Stimulated activated CD4-positive, alpha-beta T cell treated with anti-CD3 and anti-CD28 coated beads, Interleukin-12 subunit alpha, Interleukin-12 subunit beta, amount 100 ng/mL, for 48 hours (primary cell): Measurements from ENCODE around the gene ANK2.

ENCODE experiments used
- DNase-seq, 3 donors: peaks; one replicate each; pipeline ENCODE4 v3.0.0-alpha.2; 2020; ENCODE audit warnings: low read depth in 2 of 3, low spot score in 1 of 3

ANK2 gene

DNA sequence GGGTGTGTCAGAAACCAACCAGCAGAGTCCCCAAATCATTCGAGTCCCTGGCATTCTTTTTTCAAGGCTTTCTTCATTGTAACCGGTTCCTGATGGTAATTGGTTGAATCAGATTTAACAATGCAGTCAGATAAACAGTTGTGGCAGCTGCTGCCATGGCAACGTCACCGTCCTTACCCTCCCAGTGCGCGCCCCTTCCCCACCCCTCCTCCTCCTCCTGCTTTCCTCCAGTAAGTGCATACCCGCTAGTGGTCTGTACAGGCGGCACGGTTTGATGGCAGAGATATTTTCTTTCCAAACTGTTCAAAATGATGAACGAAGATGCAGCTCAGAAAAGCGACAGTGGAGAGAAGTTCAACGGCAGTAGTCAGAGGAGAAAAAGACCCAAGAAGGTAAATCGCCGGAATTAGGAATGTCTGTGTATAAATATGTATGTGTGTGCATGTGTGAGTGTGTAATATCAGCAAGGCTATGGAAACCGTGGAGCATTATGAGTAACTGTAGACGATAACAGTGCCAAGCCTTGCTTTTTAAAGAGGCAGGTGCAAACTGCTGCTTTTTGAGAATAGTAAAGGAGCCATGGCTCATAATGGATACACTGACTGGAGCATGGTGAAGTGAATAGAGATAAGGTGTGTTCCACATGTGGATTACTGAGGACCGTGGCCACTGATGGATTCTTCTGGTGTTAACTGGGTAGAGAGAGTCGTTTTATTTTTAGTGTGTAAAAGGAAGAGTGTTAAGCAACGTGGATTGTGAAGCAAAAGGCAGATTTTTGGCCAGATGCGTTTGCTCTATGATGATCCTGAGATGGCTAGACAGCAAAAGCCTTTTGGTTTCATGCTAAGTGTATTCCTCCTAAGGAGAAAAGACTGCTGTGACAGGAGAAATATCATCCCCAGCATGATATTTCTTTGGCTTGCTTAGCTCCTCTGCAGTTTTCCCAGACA lies at the start of gene ANK2:
Gene ANK2 (plus strand): TSS at position 233 of the 950 bp plus-strand sequence. CDS start 76 bp downstream, at position 309.
- no peak for DNase-seq

DNA sequence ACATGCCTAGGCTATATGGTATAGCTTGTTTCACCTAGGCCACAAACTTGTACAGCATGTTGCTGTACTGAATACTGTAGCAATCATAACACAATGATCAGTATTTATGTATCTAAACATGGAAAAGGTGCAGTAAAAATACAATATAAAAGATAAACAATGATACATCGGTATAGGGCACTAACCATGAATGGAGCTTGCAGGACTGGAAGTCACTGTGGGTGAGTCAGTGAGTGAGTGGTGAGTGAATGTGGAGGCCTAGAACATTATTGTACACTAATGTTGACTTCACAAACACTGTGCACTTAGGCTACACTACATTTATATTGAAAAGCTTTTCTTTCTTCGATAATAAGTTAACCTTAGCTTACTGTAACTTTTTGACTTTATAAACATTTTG lies 45.6 kb upstream of the ANK2 start:
- no peak for DNase-seq

DNA sequence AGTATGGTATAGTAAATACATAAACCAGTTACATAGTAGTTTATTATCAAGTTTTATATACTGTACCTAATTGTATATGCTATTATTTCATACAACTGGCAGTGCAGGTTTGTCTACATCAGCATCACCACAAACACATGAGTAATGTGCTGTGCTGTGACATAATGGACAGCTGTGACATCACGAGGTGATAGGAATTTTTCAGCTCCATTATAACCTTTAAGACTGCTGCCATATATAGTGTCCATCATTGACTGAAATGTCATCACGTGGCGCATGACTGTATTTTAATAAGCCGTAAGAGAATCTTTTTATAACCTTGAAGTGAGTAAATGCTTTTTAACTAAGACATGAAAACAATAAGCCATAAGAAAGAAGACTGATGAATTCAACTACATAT lies 44.8 kb upstream of the ANK2 start:
- DNase-seq: no peak

DNA sequence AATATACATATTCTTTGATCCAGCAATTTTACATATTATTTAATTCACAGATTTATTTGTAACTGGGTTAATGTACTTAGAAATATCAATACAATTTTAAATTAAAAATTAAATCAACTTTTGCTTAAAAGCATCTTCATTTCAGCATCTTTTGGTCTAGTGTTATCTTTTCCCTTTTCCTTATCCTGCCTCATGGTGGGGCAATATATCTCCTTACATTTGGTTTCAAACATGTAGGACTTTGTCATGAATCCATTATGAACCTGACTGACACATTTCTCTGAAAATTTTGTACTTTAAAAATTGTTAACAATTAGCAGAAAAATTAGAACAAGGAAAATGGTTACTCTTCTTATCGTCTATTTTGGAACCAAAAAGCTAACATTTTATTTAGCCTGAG lies 42.8 kb upstream of the ANK2 start:
- DNase-seq: no peak

DNA sequence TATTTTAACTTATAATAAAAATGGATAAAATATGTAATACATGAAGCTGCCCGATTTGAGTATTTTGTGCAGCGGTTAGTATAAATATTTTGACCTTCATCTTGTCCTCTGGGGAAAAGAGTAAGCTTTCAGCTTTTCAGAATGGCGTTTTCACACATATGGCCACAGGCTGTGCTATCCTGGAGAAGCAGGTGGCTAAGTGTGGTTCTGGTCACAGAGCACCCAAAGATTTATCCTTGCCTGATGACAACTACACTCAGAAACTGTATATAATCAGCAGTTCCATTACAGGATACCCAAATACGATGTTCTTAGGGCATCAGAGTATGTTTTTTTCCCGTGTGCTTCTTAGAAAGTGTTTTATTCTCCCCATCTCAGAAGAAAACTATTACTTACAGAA lies 42.3 kb upstream of the ANK2 start:
- no peak for DNase-seq

DNA sequence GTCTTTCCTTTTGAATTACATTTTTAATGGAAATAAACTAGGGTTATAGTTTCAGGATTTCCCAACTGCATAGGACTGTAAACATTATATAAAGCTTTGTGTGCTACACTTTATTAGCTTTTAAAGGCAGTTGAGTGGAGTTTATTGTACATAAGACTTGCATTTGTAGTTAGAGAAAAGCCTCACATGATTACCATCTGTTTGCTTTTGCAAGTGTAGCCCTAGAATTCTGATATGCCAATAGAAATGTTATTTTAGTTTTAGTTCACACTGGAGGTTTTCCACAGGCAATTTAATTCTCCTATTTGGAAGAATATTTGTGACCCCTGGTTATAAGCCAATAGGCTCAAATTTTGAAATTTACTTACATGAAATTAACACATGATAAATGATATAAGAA lies 41.3 kb upstream of the ANK2 start:
- no peak for DNase-seq

DNA sequence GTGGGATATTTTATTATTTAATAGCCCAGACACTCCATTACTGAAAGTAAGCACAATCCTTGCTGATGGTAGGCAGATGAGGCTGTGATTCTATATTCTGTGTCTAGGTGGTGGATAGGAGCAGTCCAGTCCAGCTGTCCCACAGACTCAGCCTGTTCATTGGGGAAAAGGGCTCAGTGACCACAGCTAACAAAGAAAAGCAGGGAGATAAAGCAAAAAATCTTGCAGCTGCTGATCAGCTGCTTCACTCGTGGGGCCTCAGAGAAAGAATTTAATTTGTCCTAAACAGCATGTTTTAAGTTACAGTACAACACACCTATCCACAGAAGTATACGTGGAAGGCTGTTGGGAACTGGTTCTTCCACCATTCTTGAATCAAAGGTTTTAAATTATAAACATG lies 40.7 kb upstream of the ANK2 start:
- DNase-seq: no peak

DNA sequence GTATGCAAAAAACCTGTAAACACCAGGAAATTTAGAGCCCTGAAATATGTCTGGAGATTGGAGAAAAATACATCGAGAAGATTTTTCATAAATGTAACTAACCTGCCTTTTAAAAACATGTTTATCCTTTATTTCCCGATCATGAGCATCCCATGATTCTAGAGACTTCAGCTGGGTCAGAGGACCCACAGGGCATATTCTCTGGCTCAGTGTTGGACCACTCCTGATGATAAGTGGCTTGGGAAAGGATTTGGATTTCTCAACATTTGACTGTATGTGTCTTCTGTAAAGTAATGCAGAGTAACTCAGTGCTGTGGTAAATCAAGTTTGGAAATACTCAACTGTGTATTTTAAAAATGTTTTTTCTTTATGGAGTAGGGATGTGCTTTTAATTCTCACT lies 40.0 kb upstream of the ANK2 start:
- DNase-seq: no peak

DNA sequence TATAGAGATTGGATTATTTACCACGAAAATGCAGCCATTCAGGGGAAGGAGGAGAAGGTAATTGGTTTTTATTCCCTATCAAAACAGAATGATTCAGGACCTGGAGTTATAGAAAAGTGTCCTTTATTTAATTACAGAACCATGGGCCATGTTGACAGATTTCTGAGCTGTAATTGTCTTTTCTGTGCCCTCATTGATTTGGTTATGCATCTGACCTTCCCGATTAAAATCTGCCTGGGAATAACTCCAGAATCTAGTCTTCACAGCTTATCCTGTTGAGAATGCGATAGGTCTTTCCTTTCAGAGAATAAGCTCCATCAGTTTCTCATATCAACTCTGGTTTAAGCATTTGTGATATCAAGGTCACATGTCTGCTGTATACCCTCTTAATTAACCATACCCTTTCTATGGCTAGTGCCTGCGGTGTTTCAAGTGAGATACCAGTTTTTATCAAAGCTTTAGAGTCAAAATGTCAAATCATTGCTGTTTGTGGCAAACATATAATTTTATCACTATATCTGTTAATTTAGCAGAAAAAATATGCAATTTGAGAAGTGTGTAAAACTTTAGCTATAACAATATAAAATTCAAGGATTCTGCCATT lies 37.2 kb upstream of the ANK2 start:
- DNase-seq: no peak

DNA sequence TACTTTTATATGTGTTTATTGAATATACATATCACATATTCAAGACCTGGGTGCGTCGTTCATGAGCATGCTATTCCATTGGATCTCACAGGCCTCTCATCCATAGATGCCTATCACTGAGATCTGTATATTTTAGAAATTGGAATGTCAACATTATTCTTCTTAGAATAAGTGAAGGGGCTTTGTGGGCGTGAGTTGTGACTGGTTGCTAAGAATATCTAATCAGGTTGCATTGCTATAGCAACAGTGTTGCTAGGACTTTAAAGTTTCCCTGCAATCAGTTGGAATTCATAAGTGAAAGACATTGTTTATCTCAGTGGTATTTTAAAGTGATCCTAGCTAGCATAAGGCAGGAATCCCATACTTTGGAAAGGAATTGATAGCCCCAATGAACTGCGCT lies 36.7 kb upstream of the ANK2 start:
- DNase-seq: no peak

DNA sequence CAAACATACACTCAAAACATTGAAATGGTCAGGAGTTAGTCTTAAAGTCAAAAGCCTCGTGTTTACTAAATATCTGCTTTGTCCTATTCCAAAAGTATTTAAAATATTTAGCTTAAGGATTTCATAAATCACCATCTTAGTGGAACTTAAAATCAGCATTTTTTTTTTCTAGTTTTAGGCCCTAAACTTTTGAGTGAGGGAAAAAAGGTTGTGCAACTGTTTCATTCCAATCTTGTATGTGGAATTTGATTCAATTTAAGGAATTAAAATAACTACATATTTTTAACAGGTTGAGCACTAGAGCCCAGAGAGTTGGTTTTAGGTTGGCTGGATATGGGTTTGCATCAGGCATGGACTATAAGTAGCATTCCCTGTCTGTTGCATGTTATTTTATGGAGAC lies 35.7 kb upstream of the ANK2 start:
- no peak for DNase-seq

DNA sequence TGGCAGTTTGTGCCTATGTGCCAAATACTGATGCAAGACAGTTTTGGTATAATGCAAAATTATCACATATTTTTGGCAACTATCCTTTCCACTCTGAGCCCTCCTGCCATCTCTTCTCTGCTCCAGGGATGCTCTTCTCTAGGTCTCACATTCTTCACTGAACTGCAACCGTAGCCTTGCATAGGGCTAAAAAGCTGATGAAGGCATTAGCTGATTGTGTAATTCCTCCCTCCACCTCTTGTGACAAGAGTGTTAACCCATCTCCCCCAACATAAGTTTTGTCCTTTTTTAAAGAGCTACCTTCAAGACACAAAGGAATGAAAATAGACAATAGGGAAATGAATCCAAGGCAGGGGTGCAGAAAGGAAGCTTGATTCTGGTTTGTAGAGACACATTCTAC lies 33.1 kb upstream of the ANK2 start:
- no peak for DNase-seq

DNA sequence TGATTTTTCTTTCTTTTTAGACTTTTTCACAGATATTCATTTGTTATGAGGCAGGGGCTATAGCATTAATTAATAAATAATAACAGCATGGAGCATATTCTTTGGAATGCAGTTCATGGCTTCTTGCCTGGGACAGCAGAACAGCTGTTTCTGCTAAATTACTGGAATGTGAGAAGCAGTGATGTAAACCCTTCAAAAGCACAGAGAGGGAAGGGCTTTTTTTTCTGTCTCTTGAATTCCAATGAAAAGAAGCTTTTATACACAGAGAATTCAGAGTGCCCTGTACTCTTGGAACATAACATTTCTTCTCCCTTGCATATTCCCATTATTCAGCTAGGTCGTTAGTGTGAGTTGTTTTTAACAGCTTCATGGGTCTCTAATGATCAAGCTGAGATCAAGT lies 28.5 kb upstream of the ANK2 start:
- no peak for DNase-seq

DNA sequence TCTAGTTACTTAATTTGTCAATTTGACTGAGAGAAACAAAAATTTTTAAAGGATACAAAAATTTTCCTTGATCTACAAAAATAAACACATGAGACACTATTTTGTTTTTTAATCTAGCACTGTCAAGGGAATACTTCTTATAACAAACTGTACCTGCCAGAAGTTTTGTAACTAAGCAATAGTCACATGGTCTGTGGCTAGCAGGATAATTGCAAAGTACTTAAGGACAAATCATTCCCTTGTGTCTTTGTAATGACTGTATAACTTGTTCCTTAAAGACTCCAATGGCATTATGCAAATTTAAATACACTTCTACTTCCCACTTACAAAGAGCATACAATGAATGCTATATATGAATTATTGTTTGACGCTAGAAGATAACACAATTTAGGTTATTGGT lies 25.1 kb upstream of the ANK2 start:
- DNase-seq: no peak

DNA sequence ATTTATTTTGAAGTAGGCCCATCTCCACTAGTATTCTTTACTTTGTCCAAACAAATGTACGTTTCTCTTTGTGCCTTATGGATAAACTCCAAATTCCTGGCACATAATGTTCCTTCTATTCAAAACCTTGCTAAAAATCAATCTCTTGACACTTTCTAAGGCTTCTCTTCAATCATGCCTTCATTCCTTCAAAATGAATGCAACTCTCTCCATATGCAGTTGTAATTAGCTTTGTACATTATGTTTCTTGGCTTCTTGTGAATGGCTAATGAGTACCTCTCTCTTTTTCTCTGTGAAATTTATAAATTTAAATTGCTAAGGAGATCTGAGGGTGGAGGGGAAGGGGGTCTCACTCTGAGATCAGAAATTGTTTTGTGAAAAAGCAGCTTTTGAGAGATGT lies 24.0 kb upstream of the ANK2 start:
- DNase-seq: no peak

DNA sequence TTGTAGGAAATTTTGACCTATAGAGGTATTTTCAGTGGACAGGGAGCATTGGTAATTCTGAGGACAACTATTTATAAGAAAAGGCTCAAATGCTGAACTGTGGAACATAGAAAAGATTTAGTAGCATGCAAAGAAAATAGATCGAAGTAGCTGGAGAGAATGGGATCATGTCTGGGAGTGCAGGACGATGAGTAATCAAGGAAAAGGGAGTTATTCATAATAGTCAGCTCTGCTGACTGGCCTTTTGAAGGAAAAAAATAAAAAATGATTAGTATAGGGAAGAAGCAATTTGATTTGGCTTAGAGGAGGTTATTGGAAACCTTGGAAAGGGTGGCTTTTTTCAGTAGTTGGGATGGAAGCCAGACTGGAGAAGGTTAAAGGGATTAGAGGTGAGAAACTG lies 22.9 kb upstream of the ANK2 start:
- no peak for DNase-seq

DNA sequence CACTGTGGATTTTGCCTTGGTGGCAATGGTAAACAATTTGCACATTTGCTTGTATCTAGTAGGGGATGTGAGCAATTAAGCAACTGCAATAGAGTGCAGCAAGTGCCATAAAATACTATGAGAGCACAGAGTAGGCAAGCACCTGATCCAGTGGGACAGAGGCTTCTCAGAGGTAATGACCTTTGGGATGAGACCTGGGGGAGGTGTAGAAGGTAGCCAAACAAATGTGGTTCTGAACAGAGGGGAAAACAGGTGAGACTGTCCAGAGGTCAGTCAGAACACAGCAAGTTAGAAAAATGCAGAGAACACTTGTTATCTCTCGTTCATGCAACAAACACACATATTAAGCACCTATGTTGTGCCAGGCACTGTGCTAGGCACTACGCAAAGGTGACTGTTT lies 21.4 kb upstream of the ANK2 start:
- no peak for DNase-seq

DNA sequence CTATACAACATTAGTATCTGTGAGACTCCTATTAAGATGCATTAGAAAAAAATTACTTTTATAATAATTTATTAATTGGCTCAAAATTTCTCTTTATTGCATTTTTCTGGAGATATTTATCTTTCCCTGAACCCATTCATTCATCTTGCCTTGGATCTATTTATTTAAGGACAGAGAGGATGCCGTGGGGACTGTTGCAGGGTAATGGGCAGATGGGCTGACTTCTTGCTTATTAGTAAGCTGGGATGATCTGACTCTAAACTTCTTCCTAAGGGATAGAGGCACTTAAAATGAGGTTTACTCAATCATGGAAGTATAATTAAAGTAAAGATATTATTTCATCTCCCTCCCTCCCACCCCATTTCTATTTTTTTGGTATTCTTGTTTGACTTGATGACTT lies 18.2 kb upstream of the ANK2 start:
- DNase-seq: no peak

DNA sequence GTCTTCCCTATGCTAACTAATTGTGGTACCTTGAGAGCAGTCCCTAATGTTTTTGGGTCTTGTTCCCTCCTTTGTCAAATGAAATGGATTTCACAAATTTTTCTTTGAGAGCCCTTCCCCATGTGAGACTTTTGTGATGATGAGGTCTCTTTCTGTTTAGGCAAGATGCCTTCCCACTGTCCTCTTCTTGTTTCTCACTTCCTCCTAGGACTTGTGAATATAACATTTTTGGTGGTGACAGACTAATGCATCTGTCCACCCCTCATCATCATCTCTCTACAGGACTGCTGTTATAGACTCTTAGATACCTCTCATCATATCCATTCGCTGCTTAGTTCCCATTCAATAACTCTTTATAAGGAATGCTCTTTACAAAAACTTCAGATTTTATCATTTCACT lies 8.7 kb upstream of the ANK2 start:
- no peak for DNase-seq

DNA sequence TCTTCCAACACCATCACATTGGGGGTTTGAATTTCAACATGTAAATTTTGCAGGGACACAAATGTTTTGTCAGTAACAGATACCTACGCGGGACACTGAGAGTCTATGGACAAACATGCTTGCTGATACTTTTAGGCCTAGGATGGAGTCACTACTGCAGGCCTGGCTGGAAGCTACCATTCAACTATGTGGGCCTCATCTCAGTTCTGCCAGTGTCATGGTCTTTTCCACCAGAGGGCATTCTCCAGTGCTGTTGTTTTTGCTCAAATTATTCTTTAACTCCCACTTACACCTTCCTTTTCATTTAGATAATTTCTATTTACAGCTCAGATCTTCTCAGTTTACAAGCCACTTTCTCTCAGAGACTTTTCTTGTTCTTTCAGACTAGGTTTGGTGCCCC lies 7.0 kb upstream of the ANK2 start:
- no peak for DNase-seq

DNA sequence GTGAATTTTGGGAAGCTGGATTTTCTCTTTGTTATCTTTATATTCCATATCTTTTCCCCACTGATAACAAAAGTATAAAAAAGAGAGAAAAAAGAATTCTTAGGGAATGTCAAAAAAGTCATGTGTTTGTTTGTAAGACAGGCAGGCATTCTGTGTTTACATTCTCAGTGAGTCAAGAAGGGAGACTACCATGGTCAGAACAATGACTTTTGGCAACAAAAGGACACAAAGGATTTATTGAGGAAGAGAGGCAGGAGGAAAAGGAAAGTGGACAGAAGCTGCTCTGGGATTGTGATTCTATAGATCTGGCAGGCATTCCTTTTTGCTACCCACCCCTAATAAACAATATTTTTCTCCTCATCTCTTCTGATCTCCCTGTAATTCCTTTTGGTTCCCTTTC lies 5.9 kb upstream of the ANK2 start:
- no peak for DNase-seq

DNA sequence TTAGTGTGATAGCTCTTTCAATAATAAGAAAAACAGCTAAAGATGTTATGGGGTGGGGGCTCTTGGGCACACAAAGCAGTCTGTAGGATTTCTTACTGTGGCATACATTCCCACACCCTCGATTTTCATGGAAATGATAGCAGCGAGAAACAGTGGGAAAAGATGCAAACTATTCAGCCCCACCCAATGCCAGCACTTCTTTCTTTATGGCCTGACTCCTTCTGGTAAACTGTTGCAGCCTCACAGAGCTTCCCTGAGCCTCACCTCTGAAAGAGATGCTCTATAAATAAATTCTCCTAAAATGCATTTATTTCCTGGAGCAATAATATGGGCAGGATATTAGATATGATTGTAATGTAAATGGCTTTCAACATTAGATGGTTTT lies 910 bp downstream of the ANK2 start:
- no peak for DNase-seq

DNA sequence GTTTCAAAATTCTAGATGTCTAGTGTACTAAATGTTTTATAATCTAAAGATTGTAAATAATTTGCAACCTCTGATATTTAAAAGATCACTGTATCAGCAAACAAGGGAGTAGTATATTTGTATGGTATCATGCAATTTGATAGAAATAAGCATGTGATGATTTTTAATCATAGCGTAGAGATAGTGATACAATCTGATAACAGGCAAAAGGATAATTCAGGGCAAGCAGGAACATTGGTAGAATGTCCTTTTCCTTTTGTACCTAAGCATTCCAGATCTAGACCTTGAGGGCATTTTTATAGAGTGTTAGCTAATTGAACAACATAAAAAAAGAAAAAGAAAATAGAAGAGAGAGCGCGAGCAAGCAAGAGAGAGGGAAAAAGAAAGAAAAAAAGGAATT lies 1.4 kb downstream of the ANK2 start:
- DNase-seq: no peak
